Keratinocyte (primary cell): ENCODE measurements around the gene NR2F1. TPM values are rescaled to one million over a fixed set of nuclear protein-coding genes. Genes with fewer than 3 reads are reported as not detected.

Experiments used
- DNase-seq: peaks from one replicate; pipeline ENCODE4 v3.0.0-alpha.2; 2011; ENCODE audit warnings: low read depth, missing footprints, low spot score
- FAIRE-seq: peaks from 2 replicates; lab custom pipeline; 2011; peaks lifted over from hg19 to GRCh38; lab: Jason Lieb, UNC
- H2AFZ ChIP-seq: 2 replicates; pipeline ENCODE4 v1.6.0; 2012; ENCODE audit warnings: low read length, control low read depth, inconsistent platforms; ENCODE audit not compliant: control insufficient read depth
- H3K27ac ChIP-seq: 2 replicates; pipeline ENCODE4 v1.5.1; 2011; ENCODE audit warnings: low read length; ENCODE audit not compliant: control insufficient read depth, insufficient read depth
- H3K27me3 ChIP-seq: 3 replicates; pipeline ENCODE4 v1.6.0; 2011; ENCODE audit warnings: low read length; ENCODE audit not compliant: control insufficient read depth, insufficient read depth; ENCODE audit errors: extremely low read depth
- H3K36me3 ChIP-seq, 2 experiments: 2 replicates in 1 of 2; 3 replicates in 1 of 2; pipeline ENCODE4 v1.5.1; 2011; ENCODE audit warnings: low read length in 2 of 2, mild to moderate bottlenecking in 1 of 2; ENCODE audit not compliant: control insufficient read depth in 2 of 2, insufficient read depth in 2 of 2; ENCODE audit errors: extremely low read depth in 1 of 2
- H3K4me1 ChIP-seq: 3 replicates; pipeline ENCODE4 v1.5.1; 2011; ENCODE audit warnings: low read length; ENCODE audit not compliant: control insufficient read depth, insufficient read depth; ENCODE audit errors: extremely low read depth
- H3K4me2 ChIP-seq: 3 replicates; pipeline ENCODE4 v1.6.0; 2011; ENCODE audit warnings: low read depth, low read length; ENCODE audit not compliant: control insufficient read depth, insufficient read depth; ENCODE audit errors: extremely low read depth
- H3K4me3 ChIP-seq, 3 experiments: fragments of 200-600 bp in 1 of 3; sonication (generic) in 1 of 3; 2 replicates in 2 of 3; 3 replicates in 1 of 3; pipeline ENCODE4 v1.5.1; 2011 to 2016; ENCODE audit warnings: low read length in 3 of 3, mild to moderate bottlenecking in 3 of 3, control low read depth in 2 of 3, inconsistent platforms in 1 of 3, low read depth in 1 of 3, mixed read lengths in 1 of 3, mixed run types in 1 of 3, moderate library complexity in 1 of 3; ENCODE audit not compliant: control insufficient read depth in 2 of 3, insufficient read depth in 2 of 3; ENCODE audit errors: extremely low read depth in 1 of 3
- H3K79me2 ChIP-seq: 2 replicates; pipeline ENCODE4 v1.6.0; 2012; ENCODE audit warnings: low read length; ENCODE audit not compliant: control insufficient read depth, insufficient read depth
- H3K9ac ChIP-seq: 3 replicates; pipeline ENCODE4 v1.6.0; 2011; ENCODE audit warnings: low read length; ENCODE audit not compliant: control insufficient read depth, insufficient read depth; ENCODE audit errors: extremely low read depth
- H3K9me1 ChIP-seq: 3 replicates; pipeline ENCODE4 v1.6.0; 2011; ENCODE audit warnings: low read length; ENCODE audit not compliant: control insufficient read depth, insufficient read depth; ENCODE audit errors: extremely low read depth
- H3K9me3 ChIP-seq: 2 replicates; pipeline ENCODE4 v1.5.1; 2012; ENCODE audit warnings: low read depth, low read length; ENCODE audit not compliant: control insufficient read depth
- H4K20me1 ChIP-seq: 3 replicates; pipeline ENCODE4 v1.6.0; 2011; ENCODE audit warnings: low read length; ENCODE audit not compliant: control insufficient read depth, insufficient read depth; ENCODE audit errors: extremely low read depth
- CTCF ChIP-seq, 3 experiments: IDR thresholded peaks in 1 of 3; conservative IDR thresholded peaks in 1 of 3; optimal IDR thresholded peaks in 1 of 3; 2 replicates in 2 of 3; 3 replicates in 1 of 3; pipeline versions ENCODE3 to v1.5.1; 2011; ENCODE audit warnings: low read length in 3 of 3, mild to moderate bottlenecking in 3 of 3, moderate library complexity in 2 of 3, control low read depth in 1 of 3, inconsistent platforms in 1 of 3; ENCODE audit not compliant: insufficient read depth in 2 of 3; ENCODE audit errors: extremely low read depth in 1 of 3
- EZH2 ChIP-seq: IDR thresholded peaks from one replicate; pipeline ENCODE4 v1.6.1; 2012; ENCODE audit warnings: inconsistent platforms, mild to moderate bottlenecking, low read length, moderate library complexity
- dilution Hi-C: fragments of 300-500 bp; cut with MboI; formaldehyde crosslinking; loops from one replicate; pipeline ENCODE4 v1.7.0; 2020; ENCODE audit warnings: low sequenced_read_pairs; ENCODE audit not compliant: extremely low pct_ligation_motif_present
- polyA plus RNA-seq, 5 experiments: library from polyadenylated mRNA; depleted of rRNA in 3 of 5; stranded (reverse) in 3 of 5; stranded (forward) in 1 of 5; unstranded in 1 of 5; fragments of >200 nt; gene quantifications; 1 replicate in 1 of 5; 2 replicates in 3 of 5; 3 replicates in 1 of 5; pipeline versions ENCODE4 v1.2.1 to v1.2.3, GENCODE V29; 2011 to 2012; ENCODE audit warnings: missing spikeins in 2 of 5, low read depth in 1 of 5, low replicate concordance in 1 of 5

The NR2F1 gene
- polyA plus RNA-seq, 1 donor (not counting 4 experiments of a cell fraction or from before 2014, with no cell fraction given): not detected

GRCh38 chr5:93567424-93567823 is 15.6 kb upstream of the NR2F1 start:
- peaks cover 44% of the 10 kb centered on the region for H3K27me3 ChIP-seq
- H3K4me3 ChIP-seq: no peak overlapping the region
- no peaks in the 10 kb centered on the region for H3K36me3 ChIP-seq
- H3K27ac ChIP-seq: no peak overlapping the region
- H3K79me2 ChIP-seq: no peaks in the 10 kb centered on the region
- dilution Hi-C loops: no loop called here
- no peak overlapping the region for H3K9ac ChIP-seq
- no peaks in the 10 kb centered on the region for H3K9me3 ChIP-seq
- DNase-seq: no peak
- no peaks in the 10 kb centered on the region for H3K9me1 ChIP-seq
- peaks cover 2% of the 10 kb centered on the region for H3K4me1 ChIP-seq
- H3K4me2 ChIP-seq: no peak overlapping the region
- no peaks in the 10 kb centered on the region for H4K20me1 ChIP-seq
- no peak overlapping the region for H2AFZ ChIP-seq
- no peak for TF ChIP-seq CTCF (optimal IDR thresholded peaks at IDR 0.05 in 1 of 3, IDR thresholded peaks at IDR 0.05 in 1 of 3, conservative IDR thresholded peaks at IDR 0.05 in 1 of 3; ENCODE audit: extremely low read depth in 1 of 3, insufficient read depth in 2 of 3, low read length in 3 of 3)
- TF ChIP-seq EZH2: no peak
- FAIRE-seq: no peak

- Histone ChIP-seq H3K27me3 (peaks cover 65% of the 10 kb centered on the region), H3K9me3 (no peaks in the 10 kb centered on the region), H3K9me1 (no peaks in the 10 kb centered on the region), H2AFZ (no peak overlapping the region), H3K4me1 (peaks cover 2% of the 10 kb centered on the region), H3K36me3 (no peaks in the 10 kb centered on the region), H3K4me3 (no peak overlapping the region), H3K79me2 (no peaks in the 10 kb centered on the region), H4K20me1 (no peaks in the 10 kb centered on the region), H3K27ac (no peak overlapping the region), H3K9ac (no peak overlapping the region), H3K4me2 (no peak overlapping the region)
- dilution Hi-C loops: no loop called here
- no peak for DNase-seq
- TF ChIP-seq CTCF (optimal IDR thresholded peaks at IDR 0.05 in 1 of 3, IDR thresholded peaks at IDR 0.05 in 1 of 3, conservative IDR thresholded peaks at IDR 0.05 in 1 of 3; ENCODE audit: extremely low read depth in 1 of 3, insufficient read depth in 2 of 3, low read length in 3 of 3): no peak
- no peak for TF ChIP-seq EZH2
- FAIRE-seq: no peak
Observed at GRCh38 chr5:93569300-93570160, 13.5 kb upstream of the NR2F1 start.
